ACC112 (cell line): Measurements from ENCODE around the gene USP28.

ENCODE experiments used
- H2AFZ ChIP-seq: fragments of 200-600 bp; sonication (generic); one replicate; pipeline ENCODE4 v1.6.0; 2017; ENCODE audit warnings: antibody characterized with exemption, low read length; ENCODE audit not compliant: unreplicated experiment
- H3K27ac ChIP-seq: fragments of 200-600 bp; sonication (generic); 2 replicates; pipeline ENCODE4 v1.5.1; 2014; ENCODE audit warnings: low read depth, mild to moderate bottlenecking, antibody characterized with exemption, low read length, moderate library complexity
- H3K27me3 ChIP-seq: fragments of 200-600 bp; sonication (generic); 2 replicates; pipeline ENCODE4 v1.6.1; 2014; ENCODE audit warnings: mild to moderate bottlenecking, antibody characterized with exemption, low read length, moderate library complexity, mixed read lengths; ENCODE audit not compliant: insufficient read depth
- H3K36me3 ChIP-seq: fragments of 200-600 bp; sonication (generic); 2 replicates; pipeline ENCODE4 v1.6.1; 2016; ENCODE audit warnings: mild to moderate bottlenecking, antibody characterized with exemption, low read length, moderate library complexity, mixed read lengths; ENCODE audit not compliant: insufficient read depth
- H3K4me1 ChIP-seq: fragments of 200-600 bp; sonication (generic); one replicate; pipeline ENCODE4 v1.6.1; 2016; ENCODE audit warnings: low read length, mixed read lengths; ENCODE audit not compliant: insufficient read depth, unreplicated experiment, control insufficient read depth
- H3K4me3 ChIP-seq: fragments of 200-600 bp; sonication (generic); 2 replicates; pipeline ENCODE4 v1.5.1; 2014; ENCODE audit warnings: mild to moderate bottlenecking, low read depth, low read length
- H3K79me2 ChIP-seq: fragments of 200-600 bp; sonication (generic); one replicate; pipeline ENCODE4 v1.6.0; 2016; ENCODE audit warnings: low read length; ENCODE audit not compliant: control insufficient read depth, unreplicated experiment, insufficient read depth

USP28 gene

GRCh38 chr11:113835306-113835705 lies 40.1 kb downstream of the USP28 start:
- peaks cover 24% of the 10 kb centered on the region for H3K36me3 ChIP-seq
- no peak overlapping the region for H2AFZ ChIP-seq
- no peak overlapping the region for H3K4me3 ChIP-seq
- H3K79me2 ChIP-seq, result no peaks in the 10 kb centered on the region
- no peaks in the 10 kb centered on the region for H3K4me1 ChIP-seq
- H3K27me3 ChIP-seq, result no peaks in the 10 kb centered on the region
- no peak overlapping the region for H3K27ac ChIP-seq

DNA sequence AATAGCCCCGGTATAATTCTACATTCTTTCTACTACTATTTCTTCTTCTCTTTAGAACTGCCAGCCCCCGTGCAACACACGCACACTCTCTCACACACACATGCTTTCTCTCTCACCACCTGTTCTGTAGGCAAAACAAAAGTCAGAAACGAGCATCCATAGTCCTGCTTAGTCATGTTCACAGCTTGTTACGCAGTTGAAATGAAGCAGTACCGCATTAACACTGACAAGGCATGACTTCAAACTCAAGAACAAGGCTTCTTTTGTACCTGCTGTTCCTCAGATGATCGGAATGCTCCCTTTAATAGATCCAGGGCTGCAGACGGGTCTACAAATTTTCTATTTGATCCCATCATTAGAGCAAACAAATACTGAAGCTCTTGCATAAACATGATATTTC lies 42.2 kb downstream of the USP28 start:
- Histone ChIP-seq H3K36me3 (peaks cover 10% of the 10 kb centered on the region), H3K27ac (no peak overlapping the region), H3K79me2 (no peaks in the 10 kb centered on the region), H3K4me1 (no peaks in the 10 kb centered on the region), H2AFZ (no peak overlapping the region), H3K27me3 (no peaks in the 10 kb centered on the region), H3K4me3 (no peak overlapping the region)

GRCh38 chr11:113831314-113831713 lies 44.1 kb downstream of the USP28 start:
- Histone ChIP-seq H2AFZ (no peak overlapping the region), H3K4me3 (no peak overlapping the region), H3K4me1 (no peaks in the 10 kb centered on the region), H3K27ac (no peak overlapping the region), H3K27me3 (no peaks in the 10 kb centered on the region), H3K79me2 (no peaks in the 10 kb centered on the region), H3K36me3 (peaks cover 17% of the 10 kb centered on the region)

GRCh38 chr11:113829751-113830150 lies 45.6 kb downstream of the USP28 start:
- Histone ChIP-seq H3K4me3 (no peak overlapping the region), H3K36me3 (peaks cover 26% of the 10 kb centered on the region), H2AFZ (no peak overlapping the region), H3K27ac (no peak overlapping the region), H3K27me3 (no peaks in the 10 kb centered on the region), H3K79me2 (no peaks in the 10 kb centered on the region), H3K4me1 (no peaks in the 10 kb centered on the region)

DNA sequence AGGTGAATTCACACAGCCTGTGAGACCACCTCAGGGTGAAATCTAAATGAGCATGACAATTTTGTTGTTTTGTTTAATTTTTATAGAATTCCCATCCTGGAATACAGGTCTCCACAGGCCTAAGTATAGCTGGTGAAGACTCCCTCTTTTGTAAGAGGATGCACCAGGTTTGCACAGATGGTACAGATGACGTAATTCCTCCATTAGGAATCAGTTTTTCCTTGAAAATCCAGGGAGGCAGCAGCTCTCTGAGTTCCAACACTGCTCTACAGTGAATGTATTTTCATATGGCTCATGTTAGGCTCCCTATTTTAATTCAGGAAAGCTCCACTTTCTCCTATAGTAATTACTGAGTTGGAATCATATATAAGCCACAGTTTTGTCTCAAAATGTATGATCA lies 47.2 kb downstream of the USP28 start:
- Histone ChIP-seq H3K4me1 (no peaks in the 10 kb centered on the region), H3K4me3 (no peak overlapping the region), H2AFZ (no peak overlapping the region), H3K27me3 (no peaks in the 10 kb centered on the region), H3K79me2 (no peaks in the 10 kb centered on the region), H3K36me3 (peaks cover 30% of the 10 kb centered on the region), H3K27ac (no peak overlapping the region)

DNA sequence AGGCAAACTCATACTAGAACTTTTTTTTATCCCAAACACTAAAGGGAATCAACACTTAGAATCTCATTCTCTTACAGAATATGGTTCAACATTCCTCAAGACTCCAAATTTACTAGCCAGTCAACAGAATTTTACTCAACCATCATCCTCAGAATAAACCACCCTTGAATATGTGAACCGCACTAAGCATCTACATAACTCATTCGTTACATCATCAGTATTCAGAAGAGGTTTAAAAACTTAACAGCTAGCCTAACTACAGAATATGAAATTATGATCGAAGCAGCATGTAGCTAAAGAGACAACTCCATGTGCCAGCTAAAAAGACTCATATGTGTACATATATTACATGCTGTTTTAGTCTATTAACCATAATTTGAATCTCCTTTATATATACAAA lies 47.9 kb downstream of the USP28 start:
- H2AFZ ChIP-seq, result no peak overlapping the region
- H3K36me3 ChIP-seq, result peaks cover 37% of the 10 kb centered on the region
- H3K27ac ChIP-seq, result no peak overlapping the region
- no peaks in the 10 kb centered on the region for H3K79me2 ChIP-seq
- no peaks in the 10 kb centered on the region for H3K27me3 ChIP-seq
- no peaks in the 10 kb centered on the region for H3K4me1 ChIP-seq
- no peak overlapping the region for H3K4me3 ChIP-seq

- Histone ChIP-seq H3K27me3 (no peaks in the 10 kb centered on the region), H3K27ac (no peak overlapping the region), H2AFZ (no peak overlapping the region), H3K4me1 (no peaks in the 10 kb centered on the region), H3K79me2 (no peaks in the 10 kb centered on the region), H3K4me3 (no peak overlapping the region), H3K36me3 (peaks cover 16% of the 10 kb centered on the region)
Measured at GRCh38 chr11:113818426-113818825, 56.9 kb downstream of the USP28 start.

GRCh38 chr11:113817626-113818025 lies 57.7 kb downstream of the USP28 start:
- H3K36me3 ChIP-seq, result peaks cover 12% of the 10 kb centered on the region
- H3K27ac ChIP-seq, result no peak overlapping the region
- no peak overlapping the region for H2AFZ ChIP-seq
- no peak overlapping the region for H3K4me3 ChIP-seq
- no peaks in the 10 kb centered on the region for H3K4me1 ChIP-seq
- H3K27me3 ChIP-seq, result no peaks in the 10 kb centered on the region
- H3K79me2 ChIP-seq, result no peaks in the 10 kb centered on the region

- Histone ChIP-seq H3K27ac (no peak overlapping the region), H3K27me3 (no peaks in the 10 kb centered on the region), H2AFZ (no peak overlapping the region), H3K4me1 (no peaks in the 10 kb centered on the region), H3K79me2 (no peaks in the 10 kb centered on the region), H3K4me3 (no peak overlapping the region), H3K36me3 (peaks cover 11% of the 10 kb centered on the region; the same call in 1 of the 2 replicates)
Measured at GRCh38 chr11:113817162-113817561, 58.2 kb downstream of the USP28 start.

DNA sequence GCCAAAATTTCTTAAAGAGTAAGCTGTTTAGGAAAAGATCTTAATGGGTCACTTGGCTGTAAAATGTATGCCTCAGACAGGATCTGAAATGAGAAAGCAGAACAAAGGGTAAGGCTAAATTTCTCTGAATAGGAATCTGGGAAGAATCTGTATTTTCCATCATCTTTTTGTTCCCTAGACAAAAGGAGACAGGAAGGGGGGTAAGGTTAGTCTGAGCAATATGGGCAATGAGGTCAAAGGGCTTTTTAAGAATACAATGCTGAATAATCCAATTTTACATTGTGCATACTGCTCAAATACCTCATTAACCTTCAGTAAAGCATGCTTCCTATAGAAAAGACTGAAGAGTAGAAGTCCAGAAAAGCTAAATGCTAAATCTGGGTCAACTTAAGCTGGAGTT lies 61.2 kb downstream of the USP28 start:
- no peaks in the 10 kb centered on the region for H3K79me2 ChIP-seq
- H3K4me3 ChIP-seq, result no peak overlapping the region
- H3K27ac ChIP-seq, result no peak overlapping the region
- H2AFZ ChIP-seq, result no peak overlapping the region
- no peaks in the 10 kb centered on the region for H3K4me1 ChIP-seq
- no peaks in the 10 kb centered on the region for H3K27me3 ChIP-seq
- H3K36me3 ChIP-seq, result peaks cover 7% of the 10 kb centered on the region; the same call in 1 of the 2 replicates

GRCh38 chr11:113808931-113809330 lies 66.4 kb downstream of the USP28 start:
- no peak overlapping the region for H3K27ac ChIP-seq
- H2AFZ ChIP-seq, result no peak overlapping the region
- peaks cover 2% of the 10 kb centered on the region for H3K4me1 ChIP-seq
- H3K27me3 ChIP-seq, result no peaks in the 10 kb centered on the region
- H3K36me3 ChIP-seq, result peaks cover 19% of the 10 kb centered on the region; the same call in 1 of the 2 replicates
- no peak overlapping the region for H3K4me3 ChIP-seq
- no peaks in the 10 kb centered on the region for H3K79me2 ChIP-seq
